ENCODE results near the gene COMMD9.

COMMD9 gene

GRCh38 chr11:36257351-36257750 is 31.9 kb downstream of the COMMD9 start:
- no peak for DNase-seq (ENCODE audit: low read depth)

DNA sequence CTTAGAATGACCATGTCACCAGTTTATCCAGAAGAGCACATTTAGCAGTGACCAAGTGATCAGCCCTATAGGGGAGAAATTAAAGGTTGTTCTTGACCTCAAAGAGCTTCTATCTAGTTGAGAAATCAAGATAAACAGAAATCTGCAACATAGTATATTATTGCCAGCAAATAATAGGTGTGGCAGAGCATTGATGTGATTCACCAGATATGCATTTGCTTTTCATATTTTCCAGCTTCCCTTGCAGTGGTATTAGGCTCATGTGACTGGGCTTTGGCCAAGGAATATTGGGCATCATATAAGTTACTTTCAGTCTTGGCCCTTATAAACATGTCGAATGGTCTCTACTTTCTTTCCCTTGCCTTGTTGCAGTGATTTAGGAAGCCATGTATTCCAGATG is 34.5 kb downstream of the COMMD9 start:
- peak; percentile 58 for DNase-seq (ENCODE audit: low read depth)

GRCh38 chr11:36253238-36253637 is 36.0 kb downstream of the COMMD9 start:
- no peak for DNase-seq (ENCODE audit: low read depth)

GRCh38 chr11:36251823-36252222 is 37.4 kb downstream of the COMMD9 start:
- DNase-seq (ENCODE audit: low read depth): no peak

- no peak for DNase-seq (ENCODE audit: low read depth)
Observed at GRCh38 chr11:36249246-36249645, 40.0 kb downstream of the COMMD9 start.

- DNase-seq (ENCODE audit: low read depth): no peak
Observed at GRCh38 chr11:36248436-36248835, 40.8 kb downstream of the COMMD9 start.

- no peak for DNase-seq (ENCODE audit: low read depth)
Observed at GRCh38 chr11:36247493-36247892, 41.7 kb downstream of the COMMD9 start.

DNA sequence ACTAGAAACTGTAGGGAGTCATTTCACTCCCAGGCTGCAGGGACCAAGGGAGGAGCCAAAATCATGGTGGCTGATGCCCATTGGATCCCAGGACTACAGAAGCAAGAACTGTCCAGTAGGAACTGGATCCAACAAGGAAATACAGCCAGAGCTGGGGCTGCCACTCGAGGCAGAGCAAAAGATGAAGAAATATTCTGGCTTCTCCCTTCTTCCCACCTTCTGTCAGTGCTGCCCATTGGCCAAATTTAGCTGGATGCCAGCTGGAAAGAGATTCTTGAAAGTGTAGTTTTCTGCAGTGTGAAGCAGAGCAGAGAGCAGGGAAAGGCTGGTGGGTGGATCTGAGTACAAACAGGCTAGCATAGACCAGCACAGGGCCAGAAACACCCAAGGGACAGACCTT is 45.6 kb downstream of the COMMD9 start:
- DNase-seq (ENCODE audit: low read depth): no peak

- DNase-seq (ENCODE audit: low read depth): no peak
Observed at GRCh38 chr11:36241497-36241896, 47.7 kb downstream of the COMMD9 start.

DNA sequence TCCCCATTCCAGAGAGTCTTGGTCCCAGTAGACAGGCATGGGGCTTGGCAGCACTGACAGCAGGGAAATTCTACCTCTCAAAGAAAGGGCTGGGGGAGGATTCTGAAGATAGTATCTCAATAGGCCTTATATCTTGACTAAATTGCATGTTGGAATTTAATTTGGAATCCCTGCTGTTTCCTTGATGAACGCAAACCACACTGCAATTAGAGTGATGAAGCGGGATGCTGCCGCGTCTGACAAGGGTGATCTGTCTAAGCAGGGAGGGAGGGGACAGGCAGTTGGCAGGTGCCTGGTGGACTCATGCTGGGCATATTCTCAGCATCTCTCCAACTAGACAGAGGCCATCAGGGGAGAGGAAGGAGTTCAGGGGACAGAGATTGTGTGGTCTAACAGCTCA is 48.4 kb downstream of the COMMD9 start:
- DNase-seq (ENCODE audit: low read depth): no peak

GRCh38 chr11:36240173-36240572 is 49.1 kb downstream of the COMMD9 start:
- no peak for DNase-seq (ENCODE audit: low read depth)

GRCh38 chr11:36239636-36240035 is 49.6 kb downstream of the COMMD9 start:
- no peak for DNase-seq (ENCODE audit: low read depth)

GRCh38 chr11:36238881-36239280 is 50.3 kb downstream of the COMMD9 start:
- DNase-seq (ENCODE audit: low read depth): no peak

- DNase-seq (ENCODE audit: low read depth): no peak
Observed at GRCh38 chr11:36238036-36238631, 51.1 kb downstream of the COMMD9 start.

- no peak for DNase-seq (ENCODE audit: low read depth)
Observed at GRCh38 chr11:36237391-36237790, 51.8 kb downstream of the COMMD9 start.

DNA sequence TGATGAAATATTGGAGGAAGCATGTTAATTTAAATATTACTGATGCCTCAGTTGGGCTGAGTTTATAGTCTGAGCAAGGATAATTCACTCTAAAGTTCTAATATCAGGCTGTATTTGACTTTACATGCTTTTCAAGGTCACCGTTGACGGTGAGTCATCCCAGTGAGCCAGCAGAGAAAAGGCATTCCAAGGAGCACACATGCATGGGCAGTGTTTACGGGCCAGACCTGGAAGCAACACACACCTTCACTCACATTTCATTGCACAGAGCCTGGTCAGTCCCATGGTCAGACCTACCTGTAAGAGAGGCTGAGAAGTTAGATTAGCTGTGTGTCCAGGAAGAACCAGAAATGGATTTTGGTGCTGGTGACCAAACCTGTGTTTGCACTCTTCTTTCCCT is 53.5 kb downstream of the COMMD9 start:
- DNase-seq (ENCODE audit: low read depth): no peak

DNA sequence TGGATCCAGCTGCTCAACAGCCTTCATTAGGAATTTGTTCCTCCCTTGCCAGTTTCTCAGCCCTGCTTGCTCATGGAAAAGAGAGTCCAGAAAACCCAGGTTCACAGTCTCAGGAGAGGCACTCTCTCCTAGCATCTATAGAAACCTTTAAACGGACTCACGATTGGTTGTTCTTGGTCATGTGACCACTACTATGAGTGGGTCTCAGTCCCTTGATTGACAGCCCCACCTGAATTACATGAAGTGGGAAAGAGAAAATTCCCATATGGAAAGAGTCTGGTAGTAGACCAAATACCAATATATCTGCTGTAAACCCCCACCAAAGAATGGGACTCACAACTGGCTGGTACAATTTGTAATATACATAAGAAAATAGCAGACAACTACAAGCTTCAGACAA is 54.4 kb downstream of the COMMD9 start:
- DNase-seq (ENCODE audit: low read depth): no peak

DNA sequence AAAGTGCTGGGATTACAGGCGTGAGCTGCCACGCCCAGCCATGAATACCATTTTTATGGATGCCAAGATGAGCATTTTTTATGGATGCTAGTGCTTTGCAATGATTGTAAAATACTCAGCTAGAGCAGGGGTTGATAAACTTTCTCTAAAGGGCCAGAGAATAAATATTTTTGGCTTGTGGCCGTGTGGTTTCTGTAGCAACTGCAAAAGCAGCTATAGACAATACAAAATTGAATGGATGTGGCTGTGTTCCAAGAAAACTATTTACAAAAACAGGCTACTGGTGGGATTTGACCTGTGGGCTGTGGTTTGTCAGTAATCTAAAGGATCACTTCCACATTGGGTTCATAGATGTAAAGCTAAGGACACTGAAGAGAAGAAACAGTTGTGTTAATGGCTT is 56.0 kb downstream of the COMMD9 start:
- no peak for DNase-seq (ENCODE audit: low read depth)

GRCh38 chr11:36230779-36231699 is 58.2 kb downstream of the COMMD9 start:
- DNase-seq (ENCODE audit: low read depth): no peak

DNA sequence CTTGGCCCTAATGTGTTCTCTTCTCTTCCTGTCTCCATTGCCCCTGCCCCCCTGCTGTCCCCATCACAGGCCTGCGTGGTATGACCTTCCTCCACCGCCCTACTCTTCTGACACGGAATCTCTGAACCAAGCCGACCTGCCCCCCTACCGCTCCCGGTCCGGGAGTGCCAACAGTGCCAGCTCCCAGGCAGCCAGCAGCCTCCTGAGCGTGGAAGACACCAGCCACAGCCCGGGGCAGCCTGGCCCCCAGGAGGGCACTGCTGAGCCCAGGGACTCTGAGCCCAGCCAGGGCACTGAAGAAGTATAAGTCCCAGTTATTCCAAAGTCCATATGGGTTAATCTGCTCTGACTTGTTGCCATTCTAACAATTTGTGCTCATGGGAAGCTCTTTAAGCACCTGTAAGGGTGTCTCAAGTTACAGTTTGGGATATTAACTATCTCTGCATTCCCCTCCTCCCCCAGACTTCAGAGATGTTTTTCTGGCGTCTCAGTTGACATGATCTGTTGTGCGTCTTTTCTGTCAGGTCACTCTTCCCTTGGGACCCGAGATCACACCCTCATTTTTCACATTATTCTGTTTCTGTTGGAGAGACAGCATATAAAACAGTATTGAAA is 60.0 kb downstream of the COMMD9 start:
- no peak for DNase-seq (ENCODE audit: low read depth)

GRCh38 chr11:36228689-36229088 is 60.5 kb downstream of the COMMD9 start:
- no peak for DNase-seq (ENCODE audit: low read depth)

- DNase-seq (ENCODE audit: low read depth): no peak
Observed at GRCh38 chr11:36227044-36227443, 62.2 kb downstream of the COMMD9 start.

DNA sequence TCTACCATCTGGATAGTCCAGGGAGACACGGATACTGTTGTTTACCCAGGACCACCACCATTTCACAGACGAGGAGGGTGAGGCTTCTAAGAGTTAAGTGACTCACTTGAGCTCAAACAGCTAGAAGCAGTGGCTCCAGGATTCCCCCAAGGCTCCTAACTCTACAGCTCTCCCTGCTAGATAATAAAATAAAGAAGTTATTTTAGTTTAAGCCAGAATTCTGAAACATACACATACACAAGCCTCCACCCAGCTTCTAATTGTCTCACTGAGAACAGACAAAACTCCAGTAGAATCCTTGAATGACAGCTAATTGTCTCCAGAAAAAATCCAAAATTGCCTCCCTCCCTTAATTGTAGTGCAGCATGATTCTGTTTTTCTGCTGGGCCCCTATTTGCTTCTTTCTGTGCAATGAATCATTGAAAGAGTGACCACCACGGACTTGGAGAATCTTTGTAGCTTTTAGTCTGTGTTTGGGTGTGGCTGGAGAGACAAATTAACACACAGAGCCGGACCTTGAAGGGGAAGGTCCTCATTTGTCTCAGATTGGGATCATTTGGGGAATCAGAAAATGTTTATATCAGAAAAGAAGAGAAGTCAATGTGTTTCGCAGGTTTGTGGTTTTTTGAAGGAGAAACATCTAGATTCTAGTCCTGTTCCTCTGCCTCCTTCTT is 64.9 kb downstream of the COMMD9 start:
- DNase-seq (ENCODE audit: low read depth): no peak
